Fibroblast of lung (primary cell): ENCODE results near the gene SRPX.

Experiments used
- CTCF ChIP-seq, 2 donors: IDR thresholded peaks in 1 of 2; conservative IDR thresholded peaks in 1 of 2; 1 replicate in 1 of 2; 2 replicates in 1 of 2; pipeline ENCODE4 v1.5.1; 2011 to 2012; ENCODE audit warnings: low read length in 2 of 2, control low read depth in 1 of 2, inconsistent platforms in 1 of 2, low read depth in 1 of 2, mild to moderate bottlenecking in 1 of 2
- EZH2 ChIP-seq: IDR thresholded peaks from 2 replicates; pipeline ENCODE4 v1.5.1; 2012; ENCODE audit warnings: low read length, control low read depth, mild to moderate bottlenecking; ENCODE audit errors: missing control alignments

DNA sequence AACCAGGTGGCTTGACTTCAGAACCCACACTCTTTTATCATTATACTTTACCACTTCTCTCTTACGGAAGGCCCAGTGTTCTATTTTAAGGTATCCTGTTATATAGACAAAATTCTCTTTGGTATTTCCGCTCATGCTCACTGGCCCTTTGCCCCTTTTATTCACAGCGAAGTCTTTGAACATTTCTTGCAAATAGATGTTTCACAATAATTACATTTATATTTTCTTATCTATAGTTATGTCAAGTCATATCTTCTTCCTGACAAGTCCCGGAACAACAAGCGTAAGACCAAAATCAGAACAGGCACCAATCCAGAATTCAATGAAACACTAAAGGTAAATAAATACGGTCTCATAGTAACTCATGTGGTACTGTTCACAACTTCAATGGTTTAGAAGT is 112.3 kb downstream of the SRPX start:
- TF ChIP-seq CTCF (conservative IDR thresholded peaks at IDR 0.05 in 1 of 2, IDR thresholded peaks at IDR 0.05 in 1 of 2; ENCODE audit: low read depth in 1 of 2, low read length in 2 of 2) (no peak), EZH2 (no peak)
